GM12878 (cell line): ENCODE results near the gene COLQ. TPM values are rescaled to one million over a fixed set of nuclear protein-coding genes. Genes with fewer than 3 reads are reported as not detected.
A peak's percentile ranks its signal among the peaks of the same experiment; 100 is the strongest.

ENCODE experiments used
- ATF2 ChIP-seq: IDR thresholded peaks from 2 replicates; pipeline ENCODE4 v1.6.1; 2012; ENCODE audit warnings: low read length, inconsistent platforms
- BACH1 ChIP-seq: fragments of 450-650 bp; IDR thresholded peaks from 2 replicates; pipeline ENCODE4 v1.6.1; 2017; ENCODE audit warnings: mild to moderate bottlenecking, borderline replicate concordance
- BCL11A ChIP-seq: IDR thresholded peaks from 2 replicates; pipeline ENCODE4 v1.6.1; 2011; ENCODE audit warnings: low read depth, low read length
- CEBPZ ChIP-seq: fragments of 150-350 bp; IDR thresholded peaks from 2 replicates; pipeline ENCODE4 v1.6.1; 2016; ENCODE audit warnings: low read depth, low read length
- CHD2 ChIP-seq: IDR thresholded peaks from 2 replicates; pipeline ENCODE4 v1.6.1; 2011; ENCODE audit warnings: low read depth, low read length, improper control_type of control experiment, borderline replicate concordance
- FOXK2 ChIP-seq: fragments of 450-650 bp; IDR thresholded peaks from 2 replicates; pipeline ENCODE4 v1.6.1; 2017; ENCODE audit warnings: mild to moderate bottlenecking, moderate library complexity
- KLF5 ChIP-seq: fragments of 450-650 bp; IDR thresholded peaks from 2 replicates; pipeline ENCODE4 v1.6.1; 2014; ENCODE audit warnings: mild to moderate bottlenecking; ENCODE audit not compliant: partially characterized antibody
- MEF2A ChIP-seq: IDR thresholded peaks from 2 replicates; pipeline ENCODE4 v1.6.1; 2011; ENCODE audit warnings: low read depth, mild to moderate bottlenecking, low read length, moderate library complexity; ENCODE audit not compliant: insufficient read depth
- MYB ChIP-seq: fragments of 150-350 bp; IDR thresholded peaks from 2 replicates; pipeline ENCODE4 v1.6.1; 2014; ENCODE audit warnings: mild to moderate bottlenecking, low read depth, low read length, borderline replicate concordance
- MYC ChIP-seq: IDR thresholded peaks from 2 replicates; pipeline ENCODE4 v1.6.1; 2011; ENCODE audit warnings: mild to moderate bottlenecking, low read length, moderate library complexity, inconsistent platforms; ENCODE audit not compliant: insufficient read depth, insufficient replicate concordance, insufficient read length, severe bottlenecking
- NBN ChIP-seq: fragments of 450-650 bp; IDR thresholded peaks from 2 replicates; pipeline ENCODE4 v1.6.1; 2016
- NKRF ChIP-seq: fragments of 450-650 bp; conservative IDR thresholded peaks from 2 replicates; pipeline ENCODE4 v1.6.1; 2017; ENCODE audit warnings: mild to moderate bottlenecking, moderate library complexity
- NRF1 ChIP-seq: conservative IDR thresholded peaks from 2 replicates; pipeline ENCODE4 v1.6.1; 2011; ENCODE audit warnings: mild to moderate bottlenecking, low read depth, low read length, improper control_type of control experiment
- POLR2AphosphoS5 ChIP-seq: IDR thresholded peaks from 2 replicates; pipeline ENCODE4 v1.6.1; 2011; ENCODE audit warnings: mild to moderate bottlenecking, low read length, inconsistent platforms
- RAD21 ChIP-seq: IDR thresholded peaks from 2 replicates; pipeline ENCODE4 v1.6.1; 2011; ENCODE audit warnings: mild to moderate bottlenecking, low read depth, low read length, moderate library complexity; ENCODE audit not compliant: insufficient read depth
- RCOR1 ChIP-seq: conservative IDR thresholded peaks from 2 replicates; pipeline ENCODE4 v1.6.1; 2012; ENCODE audit warnings: low read depth, low read length, improper control_type of control experiment
- SIN3A ChIP-seq: IDR thresholded peaks from 2 replicates; pipeline ENCODE4 v1.6.1; 2012; ENCODE audit warnings: low read depth, low read length, improper control_type of control experiment
- SMAD1 ChIP-seq: fragments of 450-650 bp; IDR thresholded peaks from 2 replicates; pipeline ENCODE4 v1.6.1; 2018; ENCODE audit warnings: mild to moderate bottlenecking, low read depth; ENCODE audit not compliant: partially characterized antibody
- SMAD5 ChIP-seq: IDR thresholded peaks from 2 replicates; pipeline ENCODE4 v1.6.1; 2016; ENCODE audit warnings: antibody characterized with exemption, low read depth
- SRF ChIP-seq, 2 experiments: IDR thresholded peaks; 2 replicates each; pipeline ENCODE4 v1.6.1; 2011; ENCODE audit warnings: low read depth in 2 of 2, low read length in 2 of 2, mild to moderate bottlenecking in 1 of 2, moderate library complexity in 1 of 2
- SUPT20H ChIP-seq: IDR thresholded peaks from 2 replicates; pipeline ENCODE4 v1.6.1; 2011; ENCODE audit warnings: low read depth, mild to moderate bottlenecking, low read length, moderate library complexity, borderline replicate concordance; ENCODE audit not compliant: control insufficient read depth
- TAF1 ChIP-seq: IDR thresholded peaks from 2 replicates; pipeline ENCODE4 v1.6.1; 2011; ENCODE audit warnings: mild to moderate bottlenecking, low read depth, low read length, borderline replicate concordance
- YBX1 ChIP-seq: fragments of 450-650 bp; IDR thresholded peaks from 2 replicates; pipeline ENCODE4 v1.6.1; 2016; ENCODE audit warnings: antibody characterized with exemption
- ZNF622 ChIP-seq: fragments of 450-650 bp; IDR thresholded peaks from 2 replicates; pipeline ENCODE4 v1.6.1; 2017; ENCODE audit warnings: mild to moderate bottlenecking, inconsistent platforms
- ZSCAN29 ChIP-seq: fragments of 450-650 bp; IDR thresholded peaks from 2 replicates; pipeline ENCODE4 v1.6.1; 2017; ENCODE audit warnings: mild to moderate bottlenecking, moderate library complexity
- polyA plus RNA-seq, 11 experiments: library from polyadenylated mRNA; depleted of rRNA in 4 of 11; unstranded in 6 of 11; stranded (reverse) in 5 of 11; fragments of >200 nt; fragmentation: Nextera tagmentation in 4 of 11; fragmentation: Illumina TruSeq in 1 of 11; extraction: Ambion mirVana in 4 of 11; extraction: Trizol in 1 of 11; gene quantifications; 1 replicate in 1 of 11; 2 replicates in 10 of 11; pipeline versions ENCODE4 v1.2.1 to v1.2.3, GENCODE V29; 2011 to 2016; ENCODE audit warnings: inconsistent platforms in 2 of 11, missing spikeins in 2 of 11, low read depth in 1 of 11
- total RNA-seq, 4 experiments: library from RNA; depleted of rRNA in 3 of 4; stranded (reverse); fragments of >200 nt in 3 of 4; fragmentation: Illumina TruSeq in 1 of 4; extraction: Trizol in 1 of 4; gene quantifications; 2 replicates each; pipeline versions ENCODE4 v1.2.1 to v1.2.3, GENCODE V29; 2013 to 2021

The COLQ gene
- total and polyA plus RNA-seq, 10 of the 15 experiments (the other 5 are each of a cell fraction or from before 2014, with no cell fraction given) = 0.13 to 2.7 (median 0.70) TPM

DNA sequence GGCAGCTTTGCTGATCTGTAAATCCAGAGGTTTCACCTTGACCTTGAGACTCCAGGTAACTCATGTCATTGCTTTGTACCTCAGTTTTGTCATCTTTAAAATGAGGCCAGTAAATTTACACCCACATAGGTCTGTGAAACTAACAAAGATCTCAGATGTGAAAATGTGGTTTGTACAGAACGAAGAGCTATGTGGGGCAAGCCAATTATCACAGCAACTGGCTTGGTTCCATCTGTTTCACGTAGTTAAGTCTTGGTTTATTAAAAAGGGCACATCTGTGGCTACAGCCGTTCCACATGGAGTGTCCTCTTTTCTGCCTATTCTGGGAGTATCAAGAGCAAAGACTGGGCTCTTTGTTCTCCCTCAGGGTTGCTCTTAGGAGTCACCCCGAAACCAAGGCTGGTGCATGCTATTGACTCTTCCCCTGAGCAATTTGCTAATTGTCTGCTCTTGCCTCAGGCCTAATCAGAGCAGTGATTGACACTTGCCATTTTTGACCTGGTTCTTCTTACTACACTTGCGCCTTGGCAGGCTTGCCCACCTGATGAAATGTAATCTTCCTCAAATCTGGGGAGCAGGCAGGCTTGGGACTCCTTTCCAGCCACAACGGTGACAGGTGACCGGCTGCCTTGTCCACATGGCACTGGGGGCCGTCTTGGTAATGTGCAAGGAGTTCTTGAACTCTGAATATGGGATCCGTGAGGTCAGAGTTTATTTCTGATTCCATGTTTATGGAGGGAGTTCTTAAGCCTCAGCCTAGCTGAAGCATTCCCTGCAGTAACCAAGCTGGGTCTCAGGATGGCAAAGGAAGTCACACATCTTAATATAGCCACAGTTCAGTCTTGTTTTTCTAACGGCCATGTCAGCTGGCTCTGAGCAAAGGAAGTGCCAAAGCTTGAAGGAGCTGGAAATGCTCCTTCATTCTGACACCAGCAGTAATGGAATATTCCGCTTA lies 54.0 kb downstream of the COLQ start (continued):
- TF ChIP-seq RAD21 (no peak), ZSCAN29 (no peak), FOXK2 (no peak), NBN (peak; percentile 71), MYB (no peak), ZNF622 (no peak), TAF1 (no peak), CHD2 (no peak), RCOR1 (peak; percentile 74; the same call in 1 of the 2 replicates), NKRF (peak; percentile 64; the same call in 1 of the 2 replicates), BACH1 (peak; percentile 44; the same call in 1 of the 2 replicates), YBX1 (no peak), ATF2 (no peak), SRF (IDR thresholded peaks at IDR 0.05; ENCODE audit: low read depth in 2 of 2, low read length in 2 of 2) (no peak), NRF1 (no peak), SMAD5 (no peak), CEBPZ (no peak), MYC (no peak), SUPT20H (no peak), KLF5 (no peak), BCL11A (peak; percentile 78; the same call in 1 of the 2 replicates), SMAD1 (peak; percentile 56), POLR2AphosphoS5 (no peak), MEF2A (no peak), SIN3A (no peak)
